GM21786 (cell line): ENCODE data around the gene ADAMTSL1.

ENCODE experiments used
- ATAC-seq: cut with Tn5 transposase; IDR thresholded peaks from one replicate; pipeline ENCODE4 v1.9.1; 2021; ENCODE audit not compliant: unreplicated experiment

Gene ADAMTSL1

DNA sequence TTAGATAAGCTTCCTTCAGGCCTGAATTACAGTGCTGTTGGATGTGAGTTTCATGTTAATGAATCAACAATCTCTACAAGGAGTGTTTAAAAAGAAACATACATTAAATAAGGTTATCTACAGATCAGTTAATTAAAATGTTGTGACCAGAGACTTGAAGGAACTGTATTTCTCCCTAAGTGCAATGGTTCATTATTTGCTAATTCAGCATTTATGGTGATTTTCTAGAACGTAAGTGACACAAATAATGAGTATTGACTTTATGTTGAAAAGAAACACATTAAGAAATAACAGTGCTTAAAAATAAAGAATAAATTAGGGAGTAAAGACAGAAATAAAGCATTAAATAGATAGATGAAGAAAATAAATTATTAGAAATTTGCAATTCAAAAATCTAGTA lies 74.5 kb downstream of the ADAMTSL1 start:
- no peak for ATAC-seq

DNA sequence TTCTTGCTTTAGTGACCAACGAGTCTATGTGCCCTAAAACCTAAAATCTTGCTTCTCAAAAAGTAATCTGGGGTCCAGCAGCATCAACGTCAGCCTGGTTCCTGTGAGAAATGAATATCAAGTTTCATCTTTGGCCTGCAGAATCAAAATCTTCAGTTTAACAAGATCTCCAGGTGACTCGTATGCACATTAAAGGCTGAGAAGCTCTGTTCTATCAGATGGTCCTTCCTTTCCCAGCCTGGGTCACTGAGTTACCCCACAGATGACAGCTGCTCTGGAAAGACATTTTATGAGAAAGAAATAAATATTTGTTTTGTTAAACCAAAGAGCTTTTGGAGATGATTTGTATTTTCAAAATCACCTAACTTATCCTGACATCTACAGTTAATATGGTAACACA lies 75.8 kb downstream of the ADAMTSL1 start:
- ATAC-seq = no peak

DNA sequence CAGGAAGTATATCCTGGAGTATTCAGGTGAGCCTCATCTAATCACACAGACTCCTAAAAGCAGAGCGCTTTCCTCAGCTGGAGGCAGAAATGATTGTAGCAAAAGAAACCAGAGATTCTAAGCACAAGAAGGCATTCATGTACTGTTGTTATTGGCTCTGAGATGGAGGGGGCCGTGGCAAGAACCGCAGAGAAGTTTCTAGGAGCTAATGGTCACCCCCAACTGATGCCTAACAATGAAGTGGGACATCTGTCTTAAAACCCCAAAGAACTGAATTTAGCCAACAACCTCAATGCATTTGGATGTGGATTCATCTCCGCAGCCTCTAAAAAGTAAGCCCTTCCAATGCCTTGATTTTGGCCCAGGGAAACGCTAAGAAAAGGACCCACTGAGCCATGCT lies 76.3 kb downstream of the ADAMTSL1 start:
- no peak for ATAC-seq

DNA sequence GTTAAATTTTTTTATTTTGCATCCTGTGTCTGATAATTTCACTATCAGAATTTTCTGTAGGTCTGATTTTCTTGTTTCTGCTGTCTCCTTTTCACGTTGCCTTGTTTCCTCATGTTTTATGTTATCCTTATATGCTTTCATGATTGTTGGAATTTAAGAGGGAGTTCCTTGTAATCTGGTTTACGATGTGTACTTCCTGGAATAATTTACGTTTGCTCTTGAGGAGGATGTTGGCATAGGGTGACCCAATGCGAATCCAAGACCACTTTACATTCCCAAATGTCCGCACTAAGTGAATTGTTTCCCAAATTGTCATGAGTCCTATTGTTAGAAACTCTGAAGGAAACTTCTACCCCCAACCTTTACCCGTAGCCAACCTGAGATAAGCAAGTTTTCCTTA lies 80.3 kb downstream of the ADAMTSL1 start:
- ATAC-seq = no peak

DNA sequence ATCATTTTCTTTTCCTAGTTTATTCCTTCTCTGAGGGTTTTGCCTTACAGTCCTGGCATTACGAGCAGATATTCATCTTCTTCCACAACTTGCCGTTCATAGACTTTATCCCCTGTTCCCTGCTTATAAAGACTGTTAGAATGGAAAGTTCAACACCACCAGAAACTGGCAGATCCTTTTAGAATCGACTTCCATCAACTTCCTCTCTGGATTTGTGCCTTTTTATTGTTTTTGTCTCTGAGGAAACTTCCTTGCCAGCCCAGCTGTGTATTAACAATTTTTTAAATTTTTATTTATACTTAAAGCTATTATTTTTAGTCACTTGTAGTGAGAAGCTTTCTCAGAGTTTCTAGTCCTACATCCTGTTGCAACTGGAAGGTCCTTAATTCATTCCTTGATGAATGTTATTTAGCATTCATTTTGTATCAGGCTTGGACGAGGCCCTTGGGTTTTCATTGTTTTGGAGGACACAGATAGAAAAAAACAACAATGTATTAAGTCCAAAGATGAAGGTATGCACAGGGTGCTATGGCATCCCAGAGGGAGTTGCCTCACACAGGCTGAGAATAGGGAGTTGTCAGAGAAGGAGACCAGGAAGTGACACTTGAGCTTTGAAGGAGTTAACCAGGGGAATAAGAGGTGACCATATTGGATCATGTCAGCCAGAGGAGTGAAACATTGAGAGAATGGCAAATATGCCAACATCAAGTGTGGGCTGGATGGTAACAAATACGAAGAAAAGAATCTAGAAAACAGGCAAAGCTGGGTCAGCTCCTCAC lies 81.3 kb downstream of the ADAMTSL1 start:
- ATAC-seq = no peak

DNA sequence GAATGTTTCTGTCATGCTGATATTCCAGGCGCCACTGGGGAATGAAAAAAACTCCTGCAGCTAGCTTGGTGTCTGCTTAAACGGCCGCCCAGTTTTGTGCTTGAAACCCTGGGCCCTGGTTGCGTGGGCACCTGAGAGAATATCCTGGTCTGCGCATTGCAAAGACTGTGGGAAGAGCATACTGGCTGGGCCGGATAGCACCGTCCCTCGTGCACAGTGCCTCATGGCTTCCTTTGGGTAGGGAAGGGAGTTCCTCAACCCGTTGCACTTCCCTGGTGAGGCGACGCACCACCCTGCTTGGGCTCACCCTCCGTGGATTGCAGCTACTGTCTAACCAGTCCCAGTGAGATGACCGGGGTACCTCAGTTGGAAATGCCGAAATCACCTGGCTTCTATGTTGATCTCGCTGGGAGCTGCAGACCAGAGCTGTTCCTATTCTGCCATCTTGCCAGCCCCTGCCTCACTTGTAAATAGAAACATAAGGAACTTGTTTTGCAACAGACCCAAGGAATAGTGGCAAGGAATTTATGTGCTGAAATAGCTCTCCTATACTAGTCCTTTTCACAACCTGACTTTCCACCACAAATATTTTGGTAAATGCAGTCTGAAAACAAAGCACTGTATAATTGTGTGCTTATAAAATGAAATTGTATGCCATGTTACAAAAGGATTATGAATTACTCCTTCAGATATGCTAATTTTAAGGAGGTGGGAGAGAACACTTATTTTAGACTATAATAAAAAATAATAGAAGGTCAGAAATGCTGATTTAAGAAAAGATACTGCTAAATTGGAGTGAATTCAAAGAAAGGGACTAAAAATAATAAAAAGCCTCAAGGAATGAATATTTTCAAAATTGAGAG lies 90.3 kb downstream of the ADAMTSL1 start:
- ATAC-seq = no peak

DNA sequence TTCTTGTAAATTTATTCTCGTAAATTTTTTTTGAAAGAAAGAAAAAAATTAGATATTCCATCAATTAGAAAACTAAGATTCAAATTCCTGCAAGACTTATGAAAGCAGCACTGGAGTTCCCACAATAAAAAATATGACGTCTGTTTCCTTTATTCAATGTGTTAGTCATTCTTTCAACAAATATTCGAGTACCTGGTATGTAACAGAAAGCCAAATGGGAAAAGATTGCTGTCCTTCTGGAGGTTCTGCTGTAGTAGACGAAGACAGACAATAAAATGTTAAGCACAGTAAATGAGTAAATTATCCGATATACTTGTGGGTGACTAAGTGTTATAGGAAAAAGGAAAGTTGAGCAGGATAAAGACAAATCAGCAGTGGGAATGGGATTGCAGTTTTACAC lies 92.2 kb downstream of the ADAMTSL1 start:
- no peak for ATAC-seq

DNA sequence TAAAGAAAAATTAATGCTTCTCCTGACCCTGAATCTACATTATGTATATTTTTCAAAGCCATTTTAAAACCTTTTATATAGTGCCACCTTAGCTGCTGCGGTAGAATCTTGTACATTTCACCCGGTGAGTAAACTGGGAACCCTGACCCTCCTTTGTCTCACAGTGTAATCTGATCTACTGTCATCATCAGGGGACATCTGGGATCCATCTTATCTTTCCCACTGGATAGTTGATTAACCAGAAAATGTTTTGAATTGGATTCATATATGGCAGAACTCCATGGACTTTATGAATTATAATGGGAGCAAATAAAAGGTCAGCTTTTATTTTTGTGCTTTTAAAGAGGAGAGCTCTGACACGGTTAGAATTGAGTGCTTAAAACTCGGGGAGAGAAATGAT lies 95.0 kb downstream of the ADAMTSL1 start:
- no peak for ATAC-seq

DNA sequence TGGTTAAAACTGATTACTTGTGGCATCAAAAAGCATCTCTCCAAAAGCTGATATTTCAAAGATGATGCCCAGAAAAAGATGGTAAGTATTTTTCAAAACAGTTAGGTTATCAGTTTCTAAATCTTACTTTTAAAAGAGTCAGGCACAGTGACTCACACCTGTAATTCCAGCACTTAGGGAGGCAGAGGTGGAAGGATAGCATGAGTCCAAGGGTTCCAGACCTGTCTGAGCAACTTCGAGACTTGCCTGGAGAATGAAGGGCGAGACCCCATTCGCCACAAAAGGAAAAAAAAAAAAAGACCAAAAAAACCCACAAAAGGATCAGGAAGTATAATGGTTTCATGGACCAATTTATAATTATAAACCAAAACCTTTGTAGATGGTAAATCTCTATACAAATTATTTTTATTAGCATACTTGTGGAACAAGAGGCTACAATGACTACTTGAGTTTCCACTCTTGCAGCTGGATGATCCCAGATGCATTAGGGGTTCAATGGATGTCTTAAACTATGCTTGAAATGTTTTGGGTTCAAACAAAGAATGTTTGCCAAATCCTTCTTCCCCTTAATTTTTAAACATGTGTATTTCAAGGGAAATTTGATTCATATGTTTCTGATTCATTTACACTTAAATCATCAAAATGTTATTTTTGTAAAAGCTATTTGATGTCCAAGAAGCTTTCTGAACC lies 96.1 kb downstream of the ADAMTSL1 start:
- no peak for ATAC-seq

DNA sequence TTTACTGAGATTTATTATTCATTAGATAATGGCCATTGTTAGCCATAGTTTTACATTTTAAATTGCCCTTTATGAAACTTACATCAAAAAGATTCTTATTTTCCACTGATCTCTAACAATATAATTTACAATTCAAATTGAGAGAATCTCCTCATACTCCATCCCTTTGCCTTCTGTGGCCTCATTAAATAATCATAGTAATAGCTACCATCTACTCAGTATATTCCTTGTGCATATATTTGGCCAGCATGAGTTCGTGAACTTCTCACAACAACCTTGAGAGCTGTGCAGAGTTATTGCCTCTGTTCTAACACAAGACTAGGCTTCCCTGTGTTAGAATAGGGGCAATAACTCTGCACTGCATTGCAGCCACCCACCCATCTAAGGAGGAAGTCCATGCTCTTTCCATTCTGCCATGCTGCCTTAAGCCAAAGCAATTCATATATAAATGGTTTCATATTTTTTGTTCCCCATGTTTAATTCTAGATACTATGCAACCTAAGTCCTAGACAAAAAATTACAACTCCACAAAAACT lies 99.1 kb downstream of the ADAMTSL1 start:
- no peak for ATAC-seq

DNA sequence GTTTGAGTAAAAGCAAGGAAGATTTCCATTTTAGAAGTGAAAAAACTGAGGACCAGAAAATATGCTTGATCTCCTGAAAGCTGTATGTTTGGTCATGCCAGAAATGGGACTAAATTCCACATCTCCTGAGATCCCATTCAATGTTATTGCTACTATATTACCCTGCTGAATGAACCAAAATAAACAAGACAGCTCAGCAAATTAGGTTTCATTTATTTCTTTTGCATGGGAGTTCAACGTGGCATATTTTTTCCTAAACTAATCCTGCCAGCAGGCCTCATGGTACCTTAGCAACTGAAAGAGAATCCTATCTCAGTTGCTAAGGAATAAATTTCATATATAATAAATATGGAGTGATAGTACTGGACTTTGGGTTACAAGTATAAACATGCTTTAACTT lies 101.7 kb downstream of the ADAMTSL1 start:
- no peak for ATAC-seq

DNA sequence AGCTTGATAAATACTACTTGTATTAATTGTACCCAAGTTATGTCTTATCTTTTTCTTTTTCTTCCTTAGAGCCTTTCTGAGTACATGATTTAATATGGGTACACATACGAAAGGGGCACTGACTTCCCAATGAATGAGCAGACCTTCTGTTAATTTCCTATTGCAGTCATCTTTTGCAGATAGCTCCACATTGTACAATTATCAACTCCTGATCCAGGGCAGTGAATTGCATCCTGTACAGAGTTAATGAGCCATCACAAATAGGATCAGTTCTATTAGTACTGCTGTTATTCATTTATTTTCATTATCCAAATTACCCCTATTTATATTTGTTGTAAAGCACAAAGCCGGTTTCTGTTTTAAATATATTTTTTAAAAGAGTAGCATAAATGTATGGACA lies 105.6 kb downstream of the ADAMTSL1 start:
- ATAC-seq = no peak

DNA sequence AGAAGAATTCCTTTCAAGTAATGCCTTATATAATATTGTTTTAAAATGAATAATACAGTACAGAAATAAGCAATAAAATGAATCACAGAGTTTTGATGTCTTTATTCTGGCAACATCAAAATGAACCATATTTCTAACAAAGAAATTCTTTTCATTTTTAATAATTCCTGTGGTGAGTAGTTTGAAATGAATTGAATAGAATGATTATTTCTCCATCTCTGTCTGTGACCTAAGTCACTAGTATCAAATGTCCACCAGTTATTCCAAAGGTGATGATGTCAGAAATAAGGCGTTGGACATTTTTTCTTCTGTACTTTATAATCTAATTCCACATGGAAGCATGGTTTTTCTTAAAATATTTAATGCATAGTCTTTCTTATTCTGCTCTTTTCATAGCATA lies 106.2 kb downstream of the ADAMTSL1 start:
- no peak for ATAC-seq

DNA sequence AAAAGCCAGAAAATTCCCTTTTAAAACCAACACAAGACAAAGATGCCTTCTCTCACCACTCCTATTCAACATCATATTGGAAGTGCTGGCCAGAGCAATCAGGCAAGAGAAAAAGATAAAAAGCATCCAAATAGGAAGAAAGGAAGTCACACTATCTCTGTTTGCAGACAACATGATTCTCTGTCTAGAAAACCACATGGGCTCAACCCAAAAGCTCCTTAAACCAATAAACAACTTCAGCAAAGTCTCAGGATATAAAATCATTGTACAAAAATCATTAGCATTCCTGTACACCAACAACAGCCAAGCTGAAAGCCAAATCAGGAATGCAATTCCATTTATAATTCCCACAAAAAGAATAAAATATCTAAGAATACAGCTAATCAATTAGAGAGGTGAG lies 112.0 kb downstream of the ADAMTSL1 start:
- no peak for ATAC-seq

DNA sequence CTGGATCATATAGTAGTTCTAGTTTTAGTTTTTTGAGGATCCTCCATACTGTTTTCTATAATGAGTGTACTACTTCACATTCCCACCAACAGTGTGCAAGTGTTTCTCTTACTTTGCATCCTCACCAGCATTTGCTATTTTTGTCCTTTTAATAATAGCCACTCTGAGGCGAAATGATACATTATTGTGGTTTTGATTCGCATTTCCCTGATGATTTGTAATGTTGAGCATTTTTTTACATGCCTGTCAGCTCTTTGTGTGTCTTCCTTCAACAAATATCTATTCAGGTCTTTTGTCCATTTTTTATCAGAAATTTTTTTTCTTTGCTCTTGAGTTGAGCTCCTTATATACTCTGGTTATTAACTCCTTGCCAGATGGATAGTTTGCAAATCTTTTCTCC lies 114.0 kb downstream of the ADAMTSL1 start:
- no peak for ATAC-seq

DNA sequence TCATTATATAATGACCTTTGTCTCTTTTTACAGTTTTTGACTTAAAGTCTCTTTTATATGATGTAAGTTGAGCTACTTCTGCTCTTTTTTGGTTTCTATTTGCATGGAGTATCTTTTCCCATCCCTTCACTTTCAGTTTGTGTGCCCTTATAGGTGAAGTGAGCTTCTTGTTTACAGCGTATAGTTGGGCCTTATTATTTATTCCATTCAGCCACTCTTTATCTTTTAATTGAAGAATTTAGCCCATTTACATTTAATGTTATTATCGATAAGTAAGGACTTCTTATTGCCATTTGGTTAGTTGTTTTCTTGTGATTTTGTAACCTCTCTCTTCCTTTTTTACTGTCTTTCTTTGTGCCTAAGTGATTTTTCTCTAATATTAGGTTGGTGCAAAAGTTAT lies 117.3 kb downstream of the ADAMTSL1 start:
- no peak for ATAC-seq

DNA sequence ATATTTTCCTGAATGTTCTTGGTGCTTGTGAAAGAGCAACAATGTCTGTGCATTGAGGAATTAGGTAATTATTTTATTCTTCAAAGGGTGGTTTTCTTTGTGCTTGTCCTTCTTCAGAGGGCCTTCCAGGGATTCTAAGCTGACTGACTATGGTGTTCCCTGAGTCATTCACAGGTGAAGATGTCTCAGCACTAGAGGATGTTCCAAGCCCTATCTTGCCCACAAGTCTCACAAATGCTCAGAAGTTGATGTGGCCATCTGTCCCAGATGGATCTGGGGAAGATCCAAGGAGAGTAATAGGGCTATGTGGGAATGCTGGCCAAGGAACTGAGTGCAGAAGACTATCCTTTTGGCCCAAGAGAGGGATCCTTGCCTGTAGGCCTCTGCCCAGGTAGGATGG lies 120.9 kb downstream of the ADAMTSL1 start:
- ATAC-seq = no peak

DNA sequence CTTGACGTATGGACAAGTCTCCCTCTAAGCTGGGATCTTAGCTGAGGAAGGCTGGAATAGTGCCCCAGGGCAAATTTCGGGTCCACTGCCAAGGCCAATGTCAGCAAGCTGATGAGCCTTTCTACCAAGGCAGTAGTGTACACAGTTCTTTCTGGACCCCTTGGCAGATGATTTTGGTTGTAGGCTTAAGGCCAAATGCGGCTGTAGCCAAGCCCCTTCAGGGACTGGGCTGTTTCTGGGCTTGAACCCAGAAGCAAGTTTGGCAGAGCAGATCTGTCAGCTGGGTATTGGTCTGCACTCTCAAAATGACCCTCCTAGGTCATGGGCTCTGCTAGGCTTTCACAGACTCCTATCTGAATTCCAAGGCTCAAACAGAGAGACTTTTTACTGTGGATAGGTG lies 121.6 kb downstream of the ADAMTSL1 start:
- no peak for ATAC-seq

DNA sequence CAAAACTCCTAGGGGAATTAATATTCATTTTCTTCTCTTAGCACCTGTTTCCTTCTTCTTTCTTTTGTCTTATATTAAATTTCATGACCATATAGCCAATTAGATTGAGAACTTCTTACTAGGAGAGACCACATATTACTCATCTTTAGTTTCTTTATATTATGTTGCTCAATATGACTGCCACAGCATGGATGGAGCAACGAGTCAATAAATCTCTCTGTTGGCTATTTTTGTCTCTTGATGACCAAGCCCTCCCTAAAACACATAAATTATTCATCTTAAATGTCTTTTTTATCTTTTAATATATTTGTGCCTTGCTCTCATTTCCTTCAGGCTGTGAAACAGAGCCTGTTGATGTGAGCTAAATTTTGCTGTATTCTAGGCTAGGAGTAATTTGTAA lies 123.0 kb downstream of the ADAMTSL1 start:
- no peak for ATAC-seq

DNA sequence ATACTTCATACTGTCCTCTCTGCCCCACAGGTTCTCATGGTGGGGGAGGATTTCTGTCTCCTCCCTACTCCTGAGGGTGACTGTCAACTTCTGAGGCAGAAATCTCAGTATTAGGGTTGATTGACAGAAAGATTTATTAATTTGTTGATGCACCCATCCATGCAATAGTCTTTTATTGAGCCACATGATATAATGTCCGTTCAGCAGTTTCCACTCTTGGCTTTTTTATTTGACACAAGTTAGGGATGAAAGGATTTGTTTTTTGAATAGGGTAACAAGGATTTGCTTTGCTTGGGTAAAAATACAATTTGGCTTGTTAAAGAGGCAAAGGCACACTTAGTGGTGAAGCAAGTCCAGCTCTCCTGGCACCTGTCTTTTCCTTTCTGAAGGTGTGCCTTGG lies 125.0 kb downstream of the ADAMTSL1 start:
- no peak for ATAC-seq

DNA sequence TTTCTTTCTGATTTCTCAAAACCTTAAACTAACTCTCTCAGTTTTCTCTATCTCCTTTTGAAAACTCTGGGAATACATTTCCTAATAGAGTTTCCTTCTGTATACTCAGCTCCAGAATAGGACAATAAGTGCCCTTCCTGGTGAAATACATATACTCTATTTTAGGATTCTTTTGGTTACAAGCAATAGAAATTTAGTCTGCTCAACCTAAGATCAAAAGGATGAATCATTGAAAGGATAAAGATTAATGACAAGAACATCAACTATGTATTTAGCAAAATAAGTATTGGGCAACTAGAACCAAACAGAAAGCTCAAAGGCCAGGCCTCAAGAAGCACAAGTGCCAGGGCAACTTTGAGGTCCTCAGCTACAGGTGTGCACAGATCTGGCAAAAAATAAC lies 127.1 kb downstream of the ADAMTSL1 start:
- ATAC-seq = no peak

DNA sequence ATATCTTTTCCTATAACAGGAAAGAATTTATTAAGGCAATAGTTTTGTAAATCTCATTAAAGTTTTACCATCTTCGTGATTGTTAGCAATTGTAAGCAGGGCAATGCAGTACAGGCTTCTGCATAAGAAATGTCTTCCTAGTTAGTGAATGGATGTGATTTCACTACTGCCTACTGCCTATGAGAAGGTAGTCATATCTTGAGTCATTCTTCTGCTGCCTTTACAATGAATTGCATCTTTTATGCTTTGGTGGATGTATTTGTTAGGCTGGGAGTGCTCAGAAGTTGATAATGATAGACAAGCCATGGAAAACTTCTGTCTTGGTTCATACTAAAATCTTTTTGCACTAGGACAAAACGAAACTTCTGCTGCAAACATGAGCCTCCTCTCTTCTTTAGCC lies 128.0 kb downstream of the ADAMTSL1 start:
- no peak for ATAC-seq
